DMS 273 (cell line): ENCODE data around the gene BTN3A1.

Experiments
- DNase-seq: peaks from one replicate; lab custom pipeline; 2025; ENCODE audit not compliant: unreplicated experiment; lab: John Stamatoyannopoulos, UW

BTN3A1 gene

DNA sequence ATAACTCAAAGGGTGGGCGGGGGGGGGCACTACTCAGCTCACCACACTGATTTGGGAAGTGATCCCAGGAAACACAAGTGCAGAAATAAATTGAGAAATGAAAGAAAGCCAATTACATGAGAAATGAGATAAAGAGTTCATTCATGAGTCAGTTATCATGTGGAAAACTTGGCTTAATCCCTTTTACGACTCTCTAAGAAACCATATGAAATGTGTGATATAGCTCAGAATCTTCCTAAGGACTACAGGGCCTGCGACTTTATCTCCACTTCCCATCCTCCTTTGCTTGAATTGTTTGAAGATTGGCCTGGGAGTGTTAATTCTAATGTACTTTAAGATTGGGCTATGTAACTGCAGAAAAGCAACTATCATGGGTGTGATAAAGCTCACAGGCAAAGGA is 22.8 kb upstream of the BTN3A1 start:
- DNase-seq: no peak

- DNase-seq: no peak
Observed at GRCh38 chr6:26379740-26380139, 22.3 kb upstream of the BTN3A1 start.

GRCh38 chr6:26380256-26380655 is 21.8 kb upstream of the BTN3A1 start:
- DNase-seq: no peak

DNA sequence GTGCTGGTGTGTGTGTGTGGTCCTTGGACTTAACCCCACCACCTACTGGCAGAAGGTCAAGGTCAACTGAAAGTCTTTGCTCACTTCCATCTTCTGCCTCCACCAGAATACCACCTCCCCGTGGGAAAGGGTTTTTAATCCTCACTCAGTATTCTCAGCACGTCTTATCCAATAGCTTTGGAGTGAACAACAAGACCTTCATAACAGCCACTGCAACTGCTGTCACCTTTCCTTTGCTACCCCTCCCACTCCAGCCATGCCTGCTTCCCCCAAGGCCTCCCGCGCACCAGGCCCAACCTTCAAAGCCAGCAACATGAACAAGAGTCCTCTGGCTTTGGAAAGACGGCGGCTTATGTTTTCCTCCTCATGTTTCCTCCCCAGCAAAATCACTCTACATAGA is 20.0 kb upstream of the BTN3A1 start:
- peak; percentile 18 for DNase-seq

DNA sequence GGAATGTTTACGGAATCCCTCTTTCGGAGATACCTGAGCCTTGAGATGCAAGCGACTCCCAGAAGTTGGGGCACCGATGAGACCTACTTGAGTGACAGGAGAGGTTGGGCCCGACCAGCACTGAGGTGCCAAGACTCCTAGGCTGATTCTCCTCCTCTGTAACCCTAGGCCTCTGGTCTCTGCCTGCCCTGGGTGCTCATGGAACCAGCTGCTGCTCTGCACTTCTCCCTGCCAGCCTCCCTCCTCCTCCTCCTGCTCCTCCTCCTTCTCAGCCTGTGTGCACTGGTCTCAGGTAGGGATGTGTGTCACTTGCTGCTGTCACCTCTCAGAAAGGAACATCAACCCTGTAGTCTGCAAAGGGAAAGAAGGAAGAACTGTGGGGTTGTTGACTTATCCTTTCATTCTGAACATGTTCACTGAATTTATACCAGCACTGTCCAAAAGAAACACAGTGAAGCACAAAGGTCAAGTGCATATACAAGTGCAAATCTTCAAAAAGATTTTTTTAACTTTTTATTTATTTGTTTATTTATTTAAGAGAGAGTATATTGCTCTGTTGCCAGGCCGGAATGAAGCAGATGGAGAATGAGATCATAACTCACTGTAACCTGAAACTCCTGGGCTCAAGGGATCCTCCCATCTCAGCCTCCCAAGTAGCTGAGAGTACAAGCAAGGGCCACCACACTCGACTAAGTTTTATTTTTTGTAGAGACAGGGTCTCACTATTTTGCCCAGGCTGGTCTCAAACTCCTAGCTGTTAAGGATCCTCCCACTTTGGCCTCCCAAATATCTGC is 18.3 kb upstream of the BTN3A1 start:
- DNase-seq: peak; percentile 86

GRCh38 chr6:26385734-26386125 is 16.3 kb upstream of the BTN3A1 start:
- no peak for DNase-seq

DNA sequence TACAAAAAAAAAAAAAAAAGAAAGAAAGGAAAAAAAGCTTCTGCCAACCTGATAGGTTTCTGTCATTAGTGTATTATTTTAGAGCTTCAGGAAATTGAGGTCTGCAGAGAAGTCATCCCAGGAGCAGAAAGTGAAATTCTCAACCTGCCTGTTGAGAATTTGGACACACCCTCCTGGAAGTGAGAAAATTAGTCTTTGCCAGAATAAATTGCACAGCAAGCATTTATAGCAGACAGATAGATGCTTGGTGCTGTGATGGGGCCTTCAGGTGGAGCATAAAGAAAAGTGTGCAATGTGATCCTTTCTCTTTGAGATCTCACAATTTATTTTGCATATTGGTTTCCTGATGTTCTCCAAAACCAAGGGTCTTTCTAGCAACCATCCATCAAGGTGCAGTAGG is 14.5 kb upstream of the BTN3A1 start:
- DNase-seq: no peak

- DNase-seq: no peak
Observed at GRCh38 chr6:26388014-26388413, 14.1 kb upstream of the BTN3A1 start.

DNA sequence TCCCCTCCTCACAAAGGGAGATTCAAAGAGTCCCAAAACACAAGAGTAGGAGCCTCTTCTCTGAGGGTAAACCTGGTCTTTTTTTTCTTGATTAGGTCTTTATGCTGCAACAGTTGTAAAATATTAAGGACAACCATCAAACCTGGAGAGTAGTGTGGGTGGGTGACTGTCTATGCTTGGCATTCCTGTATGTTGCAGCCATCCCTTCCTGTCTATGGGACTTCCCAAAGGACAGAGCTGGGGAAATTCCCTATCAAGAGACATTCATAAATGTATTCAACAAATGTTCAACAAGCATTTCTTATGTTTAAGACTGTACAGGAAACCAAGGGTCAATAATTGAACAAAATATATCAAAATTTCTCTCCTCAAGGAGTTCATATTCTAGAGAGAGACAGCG is 13.6 kb upstream of the BTN3A1 start:
- no peak for DNase-seq

DNA sequence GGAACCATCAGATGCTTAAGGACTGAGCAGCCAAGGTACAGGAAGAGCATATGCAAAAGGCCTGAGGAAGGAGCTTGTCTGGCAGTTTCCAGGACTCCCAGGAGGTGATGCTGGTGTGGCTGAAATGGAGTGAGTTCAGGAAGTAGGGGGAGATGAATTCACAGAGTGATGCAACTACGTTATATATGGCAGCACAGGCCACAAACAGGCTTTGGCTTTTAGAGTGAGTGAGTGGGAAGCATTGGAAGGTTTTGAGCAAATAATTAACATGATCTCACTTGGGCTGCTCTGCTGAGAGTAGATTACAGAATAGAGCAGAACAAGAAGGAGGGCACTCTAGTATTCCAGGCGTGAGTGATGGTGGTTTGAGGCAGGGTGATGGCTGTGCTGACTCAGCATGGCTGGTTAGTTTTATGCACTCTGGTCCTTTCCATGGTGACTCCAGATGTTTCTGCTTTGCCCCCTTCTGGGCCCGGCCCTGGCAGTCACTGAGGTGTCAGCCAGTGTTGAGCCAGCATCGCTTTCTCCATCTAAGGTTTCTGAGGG is 12.7 kb upstream of the BTN3A1 start:
- peak; percentile 20 for DNase-seq

DNA sequence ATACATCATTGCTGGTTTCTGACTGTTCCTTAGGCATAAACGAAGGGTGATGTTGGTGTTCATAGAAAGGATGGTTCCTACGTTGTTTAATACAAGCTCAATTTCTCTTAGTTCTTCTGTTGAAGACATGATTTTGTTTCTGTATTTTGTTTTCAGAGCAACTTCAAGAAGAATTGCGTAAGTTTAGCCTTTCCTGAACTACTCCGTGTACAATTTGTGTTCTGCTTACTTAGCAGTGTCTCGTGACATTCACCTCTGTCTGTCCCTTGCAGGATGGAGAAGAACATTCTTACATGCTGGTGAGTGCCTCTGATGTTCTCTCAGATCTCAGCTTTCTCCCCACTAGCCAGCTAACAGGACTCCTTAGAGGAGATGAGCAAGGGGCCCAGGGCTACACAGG is 11.5 kb upstream of the BTN3A1 start:
- DNase-seq: no peak

- DNase-seq: peak; percentile 93
Observed at GRCh38 chr6:26392932-26393636, 9.0 kb upstream of the BTN3A1 start.

DNA sequence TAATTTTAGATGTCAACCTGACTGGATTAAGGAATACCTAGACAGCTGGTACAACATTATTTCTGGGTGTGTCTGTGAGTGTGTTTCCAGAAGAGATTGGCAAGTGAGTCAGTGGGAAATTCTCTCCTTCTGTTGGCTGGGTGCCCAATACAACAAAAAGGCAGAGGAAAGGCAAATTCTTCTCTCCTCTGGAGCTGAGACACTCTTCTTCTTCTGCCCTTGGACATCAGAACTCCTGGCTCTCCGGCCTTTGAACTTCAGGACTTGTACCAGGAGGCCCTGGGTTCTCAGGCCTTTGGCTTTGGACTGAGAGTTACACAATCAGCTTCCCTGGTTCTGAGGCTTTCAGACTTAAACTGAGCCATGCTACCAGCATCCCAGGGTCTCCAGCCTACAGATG is 7.8 kb upstream of the BTN3A1 start:
- DNase-seq: peak; percentile 87

DNA sequence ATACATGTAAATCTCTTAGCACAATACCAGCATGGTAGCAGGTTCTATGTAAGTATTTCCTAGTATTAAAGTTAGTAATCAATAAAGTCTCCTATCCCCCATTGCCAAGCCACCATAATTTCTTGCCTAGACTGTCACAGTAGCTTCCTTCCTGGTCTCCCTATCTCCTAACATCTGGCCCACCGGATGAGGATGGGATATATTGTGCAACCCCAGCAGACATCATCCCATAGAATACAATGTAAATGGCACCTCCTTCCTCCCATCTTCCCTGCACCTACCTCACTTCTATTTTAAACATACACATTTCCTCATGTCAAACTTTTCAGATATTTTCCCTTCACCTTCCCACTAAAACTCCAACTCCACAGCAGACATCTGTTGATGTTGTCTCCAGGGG is 3.5 kb upstream of the BTN3A1 start:
- no peak for DNase-seq

GRCh38 chr6:26400626-26401025 is 1.4 kb upstream of the BTN3A1 start:
- DNase-seq: peak; percentile 11

DNA sequence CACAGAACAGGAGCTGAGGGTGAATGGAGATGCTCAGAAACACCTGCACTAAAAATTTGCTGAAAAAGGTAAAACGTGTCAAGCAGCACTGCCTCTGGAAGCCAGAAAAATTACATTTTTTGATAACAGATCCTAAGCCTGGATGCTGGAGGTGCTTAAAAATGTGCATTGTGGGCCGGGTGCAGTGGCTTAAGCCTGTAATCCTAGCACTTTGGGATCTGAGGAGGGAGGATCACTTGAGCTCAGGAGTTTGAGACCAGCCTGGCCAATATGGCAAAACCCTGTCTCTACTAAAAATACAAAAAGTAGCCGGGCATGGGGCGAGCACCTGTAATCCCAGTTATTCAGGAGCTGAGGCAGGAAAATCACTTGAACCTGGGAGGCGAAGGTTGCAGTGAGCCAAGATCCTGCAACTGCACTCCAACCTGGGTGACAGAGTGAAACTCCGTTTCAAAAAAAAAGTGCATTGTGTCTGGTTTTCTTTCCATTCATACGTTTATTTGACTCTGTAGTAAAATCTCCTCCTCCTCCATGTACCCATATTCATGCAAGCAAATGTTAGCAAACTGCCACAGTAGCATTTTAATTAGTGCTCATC is 587 bp upstream of the BTN3A1 start:
- no peak for DNase-seq

DNA sequence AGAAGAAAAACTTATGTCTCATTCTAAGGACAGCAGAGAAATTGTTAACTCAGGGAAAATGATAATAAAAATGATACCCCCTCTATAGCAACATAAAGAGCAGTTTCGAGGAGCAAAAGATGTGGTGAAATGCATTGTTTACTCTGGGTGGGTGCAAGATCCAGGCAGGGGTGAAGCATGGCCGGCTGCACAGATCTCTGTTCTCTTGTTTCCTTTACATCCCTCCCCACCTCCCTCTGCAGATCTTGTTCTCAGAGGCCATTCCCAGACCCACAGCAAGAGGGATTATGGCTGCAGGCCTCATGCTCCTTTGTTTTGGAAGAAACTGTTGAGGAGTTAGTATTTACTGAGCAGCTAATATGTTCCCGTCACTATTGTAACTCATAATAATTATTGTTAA is 1.8 kb downstream of the BTN3A1 start:
- DNase-seq: no peak

- DNase-seq: no peak
Observed at GRCh38 chr6:26404546-26404945, 2.5 kb downstream of the BTN3A1 start.

- no peak for DNase-seq
Observed at GRCh38 chr6:26408828-26409730, 7.0 kb downstream of the BTN3A1 start.

DNA sequence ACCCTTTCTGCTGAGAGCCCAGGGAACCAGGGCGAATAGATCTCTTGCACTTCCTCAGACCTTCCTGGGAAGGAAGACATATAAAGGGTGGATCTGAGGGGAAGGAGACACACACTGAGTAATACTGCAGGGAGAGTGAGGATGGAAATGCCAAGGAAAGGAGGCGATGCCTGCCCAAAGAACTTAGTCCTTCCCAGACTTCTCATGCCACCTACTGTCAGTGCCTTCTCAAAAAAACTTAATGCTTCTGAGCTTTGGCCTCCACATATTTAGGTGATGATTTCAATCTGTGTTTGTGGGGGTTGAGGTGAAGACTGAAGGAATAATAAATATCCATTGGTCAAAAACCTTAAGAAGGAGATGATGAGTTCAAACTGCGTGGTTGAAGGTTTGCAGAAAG is 9.7 kb downstream of the BTN3A1 start:
- no peak for DNase-seq

DNA sequence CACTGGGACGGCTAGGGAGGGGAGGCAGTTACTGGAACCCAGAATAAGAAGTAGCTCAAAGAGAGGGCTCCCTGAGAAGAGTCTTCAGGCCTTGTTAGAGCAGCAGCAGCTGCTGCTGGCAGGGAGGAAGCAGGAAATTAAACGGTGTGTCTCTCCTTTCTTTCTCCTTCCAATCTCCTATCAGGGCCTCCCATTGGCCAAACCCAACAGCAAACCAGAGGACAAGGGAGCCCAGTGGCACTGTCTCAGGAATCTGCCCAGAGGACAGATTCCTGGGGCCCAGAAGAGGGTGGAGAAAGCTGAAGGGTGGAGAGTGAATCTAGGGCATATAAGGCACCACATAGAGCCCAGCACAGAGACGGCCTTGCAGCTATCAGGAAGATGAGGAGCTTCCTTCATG is 10.2 kb downstream of the BTN3A1 start:
- no peak for DNase-seq
